Keratinocyte (primary cell): ENCODE results near the gene SUGCT.

Experiments used
- CTCF ChIP-seq, 3 experiments: IDR thresholded peaks in 1 of 3; conservative IDR thresholded peaks in 1 of 3; optimal IDR thresholded peaks in 1 of 3; 2 replicates in 2 of 3; 3 replicates in 1 of 3; pipeline versions ENCODE3 to v1.5.1; 2011; ENCODE audit warnings: low read length in 3 of 3, mild to moderate bottlenecking in 3 of 3, moderate library complexity in 2 of 3, control low read depth in 1 of 3, inconsistent platforms in 1 of 3; ENCODE audit not compliant: insufficient read depth in 2 of 3; ENCODE audit errors: extremely low read depth in 1 of 3
- EZH2 ChIP-seq: IDR thresholded peaks from one replicate; pipeline ENCODE4 v1.6.1; 2012; ENCODE audit warnings: inconsistent platforms, mild to moderate bottlenecking, low read length, moderate library complexity

DNA sequence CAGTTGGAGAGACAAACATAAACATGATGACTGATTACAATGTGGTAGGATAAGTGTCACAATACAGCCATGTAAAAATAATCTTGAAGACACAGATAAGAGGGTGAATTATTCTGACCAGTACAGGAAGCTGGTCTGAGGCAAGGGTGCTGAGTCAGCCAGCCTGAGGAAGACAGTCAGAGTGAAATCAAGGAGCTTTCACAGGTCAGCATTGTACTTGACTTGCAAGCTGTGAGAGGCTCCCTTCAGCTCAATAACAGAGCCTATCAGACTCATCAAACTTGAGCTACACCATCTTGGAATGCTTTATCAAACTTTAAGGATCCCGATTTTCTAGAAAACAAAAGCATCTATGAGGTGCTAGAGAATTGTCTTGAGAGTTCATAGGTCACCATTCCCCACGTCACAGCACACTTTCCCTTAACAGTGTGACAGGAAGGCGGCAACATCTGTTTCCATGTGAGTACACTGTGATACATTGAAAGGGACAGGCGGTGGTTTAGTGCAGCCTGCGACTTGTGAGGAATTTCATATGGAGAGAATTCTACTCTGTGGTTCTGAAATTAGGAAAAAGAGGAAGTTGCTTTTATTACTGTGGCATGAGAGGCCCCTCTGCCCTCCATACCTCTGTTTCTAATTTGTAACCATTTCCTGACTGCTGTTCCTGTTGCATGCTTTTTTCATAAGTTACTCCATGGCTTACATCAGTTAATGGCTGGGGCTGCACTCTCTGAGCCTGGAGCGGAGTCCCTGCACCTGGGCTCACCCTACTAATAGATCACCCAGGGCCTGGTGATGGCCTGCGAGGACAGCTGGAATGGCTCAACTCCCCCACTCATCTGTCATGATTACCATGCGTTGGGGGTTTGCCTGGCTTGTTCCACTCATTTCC, 417.1 kb downstream of the SUGCT start:
- TF ChIP-seq CTCF (optimal IDR thresholded peaks at IDR 0.05 in 1 of 3, IDR thresholded peaks at IDR 0.05 in 1 of 3, conservative IDR thresholded peaks at IDR 0.05 in 1 of 3; ENCODE audit: extremely low read depth in 1 of 3, insufficient read depth in 2 of 3, low read length in 3 of 3) (no peak), EZH2 (no peak)
